ENCODE results near the gene RGS3. TPM values are rescaled to one million over a fixed set of nuclear protein-coding genes. Genes with fewer than 3 reads are reported as not detected.

RGS3 gene
- total and polyA plus RNA-seq, 2 of the 13 experiments (the other 11 are each of a cell fraction or from before 2014, with no cell fraction given) = 17.1 to 28.8 TPM

GRCh38 chr9:113593682-113594281 lies 130.3 kb downstream of the RGS3 start (continued):
- TF ChIP-seq HMGXB3 (CRISPR knock-in tag; IDR thresholded peaks at IDR 0.05; ENCODE audit: borderline replicate concordance) (no peak), SP4 (CRISPR knock-in tag; IDR thresholded peaks at IDR 0.05) (no peak), FOSL2 (CRISPR knock-in tag; IDR thresholded peaks at IDR 0.05) (peak; percentile 60; the same call in 1 of the 2 replicates), MED1 (CRISPR knock-in tag; IDR thresholded peaks at IDR 0.05) (peak; percentile 53; the same call in 1 of the 2 replicates), AKNA (CRISPR knock-in tag; IDR thresholded peaks at IDR 0.05; ENCODE audit: borderline replicate concordance) (no peak), ZBTB44 (CRISPR knock-in tag; IDR thresholded peaks at IDR 0.05) (no peak), RNF219 (CRISPR knock-in tag; IDR thresholded peaks at IDR 0.05) (no peak), GABPA (IDR thresholded peaks at IDR 0.05; ENCODE audit: low read depth, low read length) (no peak), GABPA (CRISPR knock-in tag; IDR thresholded peaks at IDR 0.05; ENCODE audit: low read depth) (0 out of 2 replicates have a peak, but pooled peaks have one; percentile 30), ZNF512 (CRISPR knock-in tag; IDR thresholded peaks at IDR 0.05) (no peak), ZNF768 (CRISPR knock-in tag; IDR thresholded peaks at IDR 0.05) (no peak), ZNF331 (CRISPR knock-in tag; IDR thresholded peaks at IDR 0.05) (no peak), ETS1 (CRISPR knock-in tag; IDR thresholded peaks at IDR 0.05) (no peak)
